Measurements from ENCODE around the gene KLHL14. TPM values are rescaled to one million over a fixed set of nuclear protein-coding genes. Genes with fewer than 3 reads are reported as not detected.

The KLHL14 gene
- total RNA-seq, 4 donors from 2014 or later, result 0.14 to 0.75 (median 0.64) TPM; not detected in 1

- 77 to 83% methylated on average over 3 of the region's 3 CpGs for WGBS, 2 donors (ENCODE audit: low coverage in 1 of 2)
- Histone ChIP-seq H3K4me1 (no peaks in the 10 kb centered on the region), H3K36me3 (no peaks in the 10 kb centered on the region), H3K27me3 (no peaks in the 10 kb centered on the region), H3K27ac (no peak overlapping the region), H3K4me3 (no peak overlapping the region), H3K9me3 (no peaks in the 10 kb centered on the region)
- TF ChIP-seq CTCF (IDR thresholded peaks at IDR 0.05) (no peak), POLR2AphosphoS5 (IDR thresholded peaks at IDR 0.05) (no peak), EP300 (IDR thresholded peaks at IDR 0.05; ENCODE audit: low read depth) (no peak), POLR2A (IDR thresholded peaks at IDR 0.05) (no peak)
- intact Hi-C loops (cut with DNase I; ENCODE audit: low total_unique reads) (no loop called here), in situ Hi-C loops (cut with MboI; ENCODE audit: low pct_ligation_motif_present in 1 of 4, low pct_unique_long_range_greater_than_20kb in 1 of 4, low sequenced_read_pairs in 3 of 4) (no loop called here)
- no peak for DNase-seq
Measured at GRCh38 chr18:32624182-32624723, 148.6 kb downstream of the KLHL14 start.

- no peaks in the 10 kb centered on the region for H3K4me1 ChIP-seq
- TF ChIP-seq POLR2A (IDR thresholded peaks at IDR 0.05) (no peak), POLR2AphosphoS5 (IDR thresholded peaks at IDR 0.05) (no peak), EP300 (IDR thresholded peaks at IDR 0.05; ENCODE audit: low read depth) (no peak), CTCF (IDR thresholded peaks at IDR 0.05) (no peak)
- DNase-seq, result no peak
- in situ Hi-C loops (cut with MboI; ENCODE audit: low pct_ligation_motif_present in 1 of 4, low pct_unique_long_range_greater_than_20kb in 1 of 4, low sequenced_read_pairs in 3 of 4) (no loop called here), intact Hi-C loops (cut with DNase I; ENCODE audit: low total_unique reads) (no loop called here)
- no peaks in the 10 kb centered on the region for H3K27me3 ChIP-seq
- H3K36me3 ChIP-seq, result no peaks in the 10 kb centered on the region
- no peak overlapping the region for H3K4me3 ChIP-seq
- H3K27ac ChIP-seq, result no peak overlapping the region
- H3K9me3 ChIP-seq, result no peaks in the 10 kb centered on the region
Measured at GRCh38 chr18:32623563-32623962, 149.3 kb downstream of the KLHL14 start.

Small RNA genes lying within 50 kb of the gene (small RNA-seq; reads per million reads assigned to genes)
- gene AC012123.2, result 0 reads per million in 4 donors
